ENCODE data around the gene NRG3. TPM values are rescaled to one million over a fixed set of nuclear protein-coding genes. Genes with fewer than 3 reads are reported as not detected.

Gene NRG3
- 0.19 TPM in 1 of 2 replicates, not detected in the other for total RNA-seq

DNA sequence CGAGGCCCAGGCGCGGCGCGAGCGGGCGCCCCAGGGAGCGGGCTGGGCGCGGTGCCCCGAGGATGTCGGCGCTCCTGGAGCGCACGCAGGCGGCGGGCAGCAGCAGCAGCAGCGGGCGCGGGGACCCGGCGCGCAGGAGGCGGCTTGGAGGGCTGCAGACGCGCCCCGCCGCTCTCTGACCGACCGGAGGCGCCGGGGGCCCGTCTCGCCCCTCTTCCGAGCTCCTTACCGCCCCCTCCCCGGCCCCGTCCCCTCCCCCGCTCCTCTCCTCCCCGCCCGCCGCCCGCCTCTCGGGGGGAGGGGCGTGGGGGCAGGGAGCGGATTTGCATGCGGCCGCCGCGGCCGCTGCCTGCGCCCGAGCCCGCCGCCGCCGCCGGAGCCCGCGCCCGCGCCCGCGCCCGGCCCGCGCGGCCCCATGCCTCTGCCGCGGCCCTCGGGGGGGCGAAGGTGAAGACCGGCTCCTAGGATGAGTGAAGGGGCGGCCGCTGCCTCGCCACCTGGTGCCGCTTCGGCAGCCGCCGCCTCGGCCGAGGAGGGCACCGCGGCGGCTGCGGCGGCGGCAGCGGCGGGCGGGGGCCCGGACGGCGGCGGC, at the start of gene NRG3:
TSS of gene NRG3 (plus strand) at position 320 of the 592 bp plus-strand sequence.

Data from endothelial cell of coronary artery (primary cell).